Activated CD8-positive, alpha-beta memory T cell treated with anti-CD3 and anti-CD28 coated beads, Interleukin-2, amount 50 U/mL, for 4 hours (primary cell): ENCODE measurements around the gene DLG2.

Source experiments
- DNase-seq: peaks from one replicate; pipeline ENCODE4 v3.0.0-alpha.2; 2020

DLG2 gene

GRCh38 chr11:83681906-83682610, 1945.1 kb downstream of the DLG2 start:
- DNase-seq: no peak

GRCh38 chr11:83681031-83681781, 1945.9 kb downstream of the DLG2 start:
- no peak for DNase-seq

- DNase-seq: no peak
Observed at GRCh38 chr11:83680321-83680720, 1946.8 kb downstream of the DLG2 start.

- no peak for DNase-seq
Observed at GRCh38 chr11:83678831-83679584, 1948.1 kb downstream of the DLG2 start.

GRCh38 chr11:83677730-83678129, 1949.4 kb downstream of the DLG2 start:
- DNase-seq: no peak

GRCh38 chr11:83676056-83676601, 1951.0 kb downstream of the DLG2 start:
- no peak for DNase-seq

- no peak for DNase-seq
Observed at GRCh38 chr11:83674102-83674896, 1952.8 kb downstream of the DLG2 start.

GRCh38 chr11:83671289-83671688, 1955.9 kb downstream of the DLG2 start:
- DNase-seq: no peak

GRCh38 chr11:83666149-83666548, 1961.0 kb downstream of the DLG2 start:
- no peak for DNase-seq

- no peak for DNase-seq
Observed at GRCh38 chr11:83663988-83664387, 1963.2 kb downstream of the DLG2 start.

GRCh38 chr11:83663446-83663845, 1963.7 kb downstream of the DLG2 start:
- no peak for DNase-seq

GRCh38 chr11:83662494-83662893, 1964.7 kb downstream of the DLG2 start:
- no peak for DNase-seq

GRCh38 chr11:83661491-83662350, 1965.4 kb downstream of the DLG2 start:
- no peak for DNase-seq

- DNase-seq: no peak
Observed at GRCh38 chr11:83659466-83659865, 1967.7 kb downstream of the DLG2 start.

GRCh38 chr11:83656796-83657330, 1970.3 kb downstream of the DLG2 start:
- DNase-seq: no peak

GRCh38 chr11:83655976-83656375, 1971.2 kb downstream of the DLG2 start:
- no peak for DNase-seq

- DNase-seq: no peak
Observed at GRCh38 chr11:83649528-83649855, 1977.7 kb downstream of the DLG2 start.

- DNase-seq: no peak
Observed at GRCh38 chr11:83648610-83649527, 1978.3 kb downstream of the DLG2 start.

- DNase-seq: no peak
Observed at GRCh38 chr11:83645561-83645960, 1981.6 kb downstream of the DLG2 start.

- DNase-seq: no peak
Observed at GRCh38 chr11:83643115-83643514, 1984.0 kb downstream of the DLG2 start.
